Uterus (tissue), 2 donors: ENCODE measurements around the gene VCL.

ENCODE experiments used
- CTCF ChIP-seq, 4 experiments: fragments of 200-600 bp in 2 of 4; fragments of 450-650 bp in 2 of 4; sonication (generic) in 2 of 4; IDR thresholded peaks; one replicate each; pipeline ENCODE4 v1.5.1; 2016 to 2019; ENCODE audit warnings: antibody characterized with exemption in 4 of 4, mild to moderate bottlenecking in 2 of 4, moderate library complexity in 1 of 4
- POLR2A ChIP-seq, 2 donors: fragments of 450-650 bp; IDR thresholded peaks; one replicate each; pipeline ENCODE4 v1.6.1; 2016; ENCODE audit warnings: antibody characterized with exemption in 2 of 2, mild to moderate bottlenecking in 1 of 2, moderate library complexity in 1 of 2

- TF ChIP-seq POLR2A (IDR thresholded peaks at IDR 0.05): no peak
- TF ChIP-seq CTCF (IDR thresholded peaks at IDR 0.05): no peak
Measured at GRCh38 chr10:73981812-73982211, 16.1 kb upstream of the VCL start.
